NCI-H1105 (cell line): ENCODE results near the gene ALOXE3.
"Not testable (repeated sequence)": the region's sequence is repeated elsewhere in the genome, so short reads cannot be mapped to it uniquely, and the experiment has no call there.

ENCODE experiments used
- DNase-seq: peaks from one replicate; lab custom pipeline; 2025; lab: John Stamatoyannopoulos, UW

Gene ALOXE3

DNA sequence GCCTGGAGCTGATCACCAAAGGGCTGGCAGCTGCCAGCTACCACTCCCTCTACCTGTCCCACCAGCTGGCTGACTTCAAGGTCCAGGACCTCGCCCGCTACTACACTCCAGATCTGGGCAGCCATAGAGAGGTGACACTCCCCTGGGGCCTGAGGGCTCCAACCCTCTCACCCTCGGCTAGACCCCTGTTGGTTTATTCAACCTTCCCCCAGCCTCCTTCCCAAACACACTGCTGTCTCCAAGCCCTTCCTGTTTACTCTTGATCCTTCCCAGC is 48.8 kb downstream of the ALOXE3 start:
- no peak for DNase-seq

DNA sequence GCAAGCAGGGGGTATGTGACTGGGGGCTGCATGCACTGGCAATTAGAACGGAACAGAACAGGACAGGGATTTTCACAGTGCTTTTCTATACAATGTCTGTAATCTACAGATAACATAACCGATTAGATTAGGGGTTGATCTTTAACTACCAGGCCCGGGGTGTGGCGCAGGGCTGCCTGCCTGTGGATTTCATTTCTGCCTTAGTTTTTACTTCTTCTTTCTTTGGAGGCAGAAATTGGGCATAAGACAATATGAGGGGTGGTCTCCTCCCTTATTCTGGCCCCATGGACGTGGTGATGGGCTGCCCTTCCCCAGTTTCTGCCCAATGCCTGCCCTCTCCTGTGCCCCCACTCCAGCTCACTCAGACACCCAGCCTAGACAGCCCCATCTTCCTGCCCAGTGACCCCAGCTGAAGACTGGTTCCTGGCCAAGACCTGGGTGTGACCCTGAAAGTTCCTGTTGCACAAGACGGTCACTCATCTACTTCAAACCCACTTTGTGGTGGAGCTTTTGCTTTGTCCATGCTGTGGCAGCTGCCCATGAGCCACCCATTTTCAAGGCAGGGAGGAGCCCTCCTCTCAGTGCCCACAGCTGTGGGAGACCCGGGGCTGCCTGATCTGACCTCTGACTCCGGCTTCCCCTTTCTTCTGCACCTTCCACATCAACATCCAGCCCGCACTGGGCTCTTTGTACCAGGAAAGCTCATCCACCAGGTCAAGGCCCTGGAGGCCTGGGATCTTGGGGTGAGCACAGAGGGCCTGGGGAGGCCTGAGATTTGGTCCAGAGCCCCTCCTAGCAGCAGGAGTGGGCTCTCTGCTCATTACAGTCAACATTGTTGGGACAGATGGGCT is 49.4 kb downstream of the ALOXE3 start:
- no peak for DNase-seq

DNA sequence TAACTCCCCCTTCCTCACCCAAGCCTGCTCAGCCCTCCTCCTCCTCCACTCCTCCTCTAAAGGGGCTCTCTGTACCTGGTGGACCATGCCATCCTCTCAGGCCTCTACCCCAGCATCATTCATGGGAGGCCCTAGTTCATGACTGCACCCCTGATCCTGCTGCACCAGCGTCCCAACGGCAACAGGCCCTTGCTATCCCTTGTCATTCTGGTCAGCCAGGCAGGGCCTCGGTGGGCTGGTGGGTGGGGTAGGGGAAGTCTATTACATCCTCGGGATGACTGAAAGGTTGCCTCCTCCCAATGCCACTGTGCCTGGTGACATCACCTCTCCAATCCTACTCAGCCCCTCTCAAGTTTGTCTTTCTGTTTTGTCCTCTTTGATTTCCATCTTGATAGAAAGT is 50.5 kb downstream of the ALOXE3 start:
- no peak for DNase-seq

DNA sequence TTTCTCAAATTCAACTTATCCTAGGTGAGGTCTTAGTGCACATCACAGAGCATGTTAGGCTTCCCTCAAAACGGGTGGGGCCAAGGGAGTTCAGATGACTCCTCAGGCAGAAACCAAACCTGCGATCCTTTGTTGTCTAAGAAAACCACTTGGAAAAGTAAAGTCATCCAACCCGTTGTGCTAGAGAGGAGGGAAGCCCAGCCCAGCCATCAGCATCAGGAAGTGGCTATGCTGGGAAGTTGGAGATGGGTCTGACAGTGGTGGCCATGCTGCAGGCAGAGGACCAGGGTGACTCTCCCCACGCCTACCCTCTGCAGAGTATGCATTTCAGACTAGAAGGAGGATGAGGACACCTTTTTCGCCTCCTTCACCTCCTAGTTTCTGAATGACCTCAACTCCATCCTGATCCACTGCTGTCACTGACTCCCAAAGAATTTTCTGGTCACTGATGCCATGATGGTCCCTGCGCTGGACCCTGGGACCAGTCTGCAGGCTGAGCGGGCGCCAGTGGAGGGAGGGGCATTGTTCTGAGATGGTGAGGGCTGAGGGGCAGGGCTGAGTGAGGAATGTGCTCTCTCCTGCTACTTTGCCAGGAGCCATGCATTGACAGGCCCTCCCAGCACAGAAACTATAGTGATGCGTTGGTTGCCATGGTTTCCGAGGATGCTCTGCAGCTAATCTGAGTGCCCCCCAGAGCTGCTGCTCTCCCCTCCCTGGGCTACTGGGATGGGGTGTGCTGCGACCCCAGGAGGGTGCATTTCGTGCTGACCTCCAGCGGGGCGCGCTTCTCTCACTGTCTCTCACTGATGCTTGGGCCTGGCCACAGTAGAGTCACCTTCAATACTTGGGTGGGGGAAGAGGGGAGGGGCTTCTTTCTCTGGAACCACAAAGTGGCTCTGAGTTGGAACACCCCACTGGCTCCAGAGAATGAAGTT is 51.2 kb downstream of the ALOXE3 start:
- no peak for DNase-seq

DNA sequence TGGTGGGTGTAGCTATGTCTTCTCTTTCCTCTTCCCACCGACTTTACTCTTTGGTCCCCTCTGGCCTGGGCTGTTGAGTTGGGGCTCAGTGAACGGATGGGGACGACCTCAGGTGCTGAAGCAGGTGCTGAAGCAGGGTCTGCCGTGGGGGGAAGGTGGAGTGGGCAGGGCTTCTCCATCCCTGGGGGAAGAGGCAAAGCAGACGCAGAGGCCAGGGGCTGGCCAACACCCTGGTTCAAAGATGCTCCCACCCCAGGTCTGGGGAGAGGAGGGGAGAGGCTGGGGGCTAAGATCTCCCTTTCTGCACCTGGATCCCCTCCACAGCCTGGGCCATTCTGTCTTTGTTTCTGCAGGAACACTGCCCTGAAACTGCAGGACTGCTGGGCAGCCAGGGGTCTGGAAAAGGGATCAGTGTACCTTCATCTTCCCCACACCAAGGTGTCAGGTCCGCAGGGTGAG is 53.7 kb downstream of the ALOXE3 start:
- DNase-seq = no peak

DNA sequence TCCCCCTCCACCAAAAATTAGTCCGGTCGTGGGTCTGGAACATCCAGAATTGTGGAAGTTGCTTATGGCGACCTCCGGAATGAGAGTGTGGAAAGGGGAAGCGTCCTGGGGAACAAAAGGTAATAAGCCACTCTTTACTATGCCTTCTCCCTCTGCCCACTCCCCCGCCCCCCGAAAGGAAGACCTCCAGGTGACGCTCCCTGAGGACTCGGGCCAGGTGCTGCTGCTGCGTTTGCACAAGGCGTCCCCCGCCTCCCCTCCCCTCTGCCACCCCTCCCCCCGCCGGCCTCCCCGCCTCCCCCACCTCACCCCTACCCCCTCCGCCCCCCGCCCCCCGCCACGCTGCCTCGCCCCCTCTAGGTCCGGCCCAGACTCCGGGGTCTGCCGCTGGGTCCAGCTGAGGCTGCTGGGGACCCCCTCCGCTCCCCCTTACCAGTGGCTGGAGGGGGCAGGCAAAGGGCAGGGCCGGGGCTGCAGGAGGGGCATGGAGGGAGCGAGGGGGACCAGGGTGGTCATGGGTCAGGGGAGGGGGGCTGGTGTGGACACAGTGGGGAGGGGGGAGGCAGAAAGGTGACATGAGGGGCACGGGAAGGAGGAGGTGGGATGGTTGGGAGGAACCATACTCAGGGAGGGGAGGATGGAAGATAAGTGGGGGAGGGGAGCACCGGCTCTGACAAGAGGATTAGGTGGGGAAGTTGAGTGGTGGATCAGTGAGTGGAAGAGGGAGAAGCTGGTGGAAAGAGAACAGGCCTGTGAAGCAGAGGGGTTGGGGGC is 54.4 kb downstream of the ALOXE3 start:
- DNase-seq = no peak

DNA sequence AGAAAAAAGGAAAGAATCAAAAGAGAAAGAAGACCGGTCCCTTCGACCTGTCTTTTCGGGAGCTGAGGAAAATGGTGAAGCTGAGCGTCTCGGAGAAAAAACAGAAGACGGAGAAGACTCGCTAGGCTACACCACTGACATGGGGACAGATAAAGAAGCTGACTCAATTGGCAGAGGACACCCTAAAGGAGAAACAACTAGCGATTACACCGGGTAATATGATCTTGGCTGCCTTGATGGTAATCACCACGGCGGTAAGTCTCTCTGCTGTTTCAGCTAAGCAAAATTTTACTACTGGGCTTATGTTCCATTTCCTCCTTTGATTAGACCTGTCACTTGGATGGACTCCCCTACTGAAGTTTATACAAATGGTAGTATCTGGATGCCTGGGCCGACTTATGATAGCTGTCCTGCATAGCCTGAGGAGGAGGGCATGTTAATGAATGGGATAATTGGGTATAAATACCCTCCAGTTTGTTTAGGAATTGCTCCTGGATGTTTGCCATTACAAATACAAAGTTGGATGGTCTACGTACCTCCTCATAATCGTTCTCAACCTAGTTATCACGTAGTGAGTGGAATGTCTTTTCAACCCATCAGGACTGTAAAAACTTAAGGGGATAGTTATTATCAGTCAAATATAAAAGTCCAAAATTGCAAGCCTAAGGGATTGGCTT is 55.4 kb downstream of the ALOXE3 start:
- peak; percentile 75 for DNase-seq

DNA sequence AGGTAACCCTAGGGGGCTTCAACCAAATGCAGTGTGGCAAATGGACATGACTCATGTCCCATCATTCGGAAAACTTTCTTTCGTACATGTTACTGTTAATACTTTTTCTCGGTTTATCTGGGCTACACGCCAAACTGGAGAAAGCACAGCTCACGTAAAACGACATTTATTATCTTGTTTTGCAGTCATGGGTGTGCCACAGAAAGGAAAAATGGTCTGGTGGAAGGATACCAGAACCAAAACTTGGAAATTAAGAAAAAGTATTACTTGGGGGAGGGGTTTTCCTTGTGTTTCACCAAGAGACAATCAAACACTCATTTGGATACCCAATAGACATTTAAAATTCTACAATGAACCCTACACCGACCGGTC is 55.9 kb downstream of the ALOXE3 start:
- no peak for DNase-seq

DNA sequence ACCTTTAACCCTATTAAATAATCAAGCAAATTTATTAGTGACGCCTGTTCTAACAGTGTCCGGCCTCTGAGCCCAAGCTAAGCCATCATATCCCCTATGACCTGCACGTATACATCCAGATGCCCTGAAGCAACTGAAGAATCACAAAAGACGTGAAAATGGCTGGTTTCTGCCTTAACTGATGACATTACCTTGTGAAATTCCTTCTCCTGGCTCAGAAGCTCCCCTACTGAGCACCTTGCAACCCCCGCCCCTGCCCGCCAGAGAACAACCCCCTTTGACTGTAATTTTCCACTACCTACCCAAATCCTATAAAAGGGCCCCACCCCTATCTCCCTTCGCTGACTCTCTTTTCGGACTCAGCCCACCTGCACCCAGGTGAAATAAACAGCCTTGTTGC is 56.5 kb downstream of the ALOXE3 start:
- not testable (repeated sequence) for DNase-seq

DNA sequence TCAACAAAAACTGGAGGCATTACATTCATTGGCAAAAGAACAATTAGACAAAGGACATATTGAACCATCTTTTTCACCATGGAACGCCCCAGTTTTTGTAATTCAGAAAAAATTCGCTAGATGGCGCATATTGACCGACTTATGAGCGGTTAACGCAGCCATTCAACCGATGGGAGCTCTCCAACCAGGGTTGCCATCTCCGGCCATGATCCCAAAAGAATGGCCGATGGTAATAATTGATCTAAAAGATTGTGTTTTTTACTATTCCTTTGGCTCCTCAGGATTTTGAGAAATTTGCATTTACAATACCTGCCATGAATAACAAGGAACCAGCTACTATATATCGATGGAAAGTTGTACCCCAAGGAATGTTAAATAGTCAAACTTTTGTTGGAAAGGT is 58.0 kb downstream of the ALOXE3 start:
- peak; percentile 89 for DNase-seq

DNA sequence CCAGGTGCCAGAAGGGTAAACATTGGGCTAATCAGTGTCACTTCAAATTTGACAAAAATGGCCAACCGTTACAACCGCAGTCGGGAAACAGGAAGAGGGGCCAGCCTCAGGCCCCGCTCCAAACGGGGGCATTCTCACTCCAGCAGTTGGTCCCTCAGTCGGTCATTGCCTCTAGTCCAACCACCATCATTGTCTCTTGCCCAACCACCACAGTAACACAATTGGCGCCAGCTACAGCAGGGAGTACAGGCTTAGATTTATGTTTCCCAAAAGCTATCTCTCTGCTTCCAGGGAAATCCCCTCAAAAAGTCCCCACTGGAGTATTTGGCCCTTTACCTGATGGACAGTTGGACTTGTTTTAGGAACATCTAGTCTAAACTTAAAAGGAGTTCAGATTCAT is 59.2 kb downstream of the ALOXE3 start:
- DNase-seq = no peak

DNA sequence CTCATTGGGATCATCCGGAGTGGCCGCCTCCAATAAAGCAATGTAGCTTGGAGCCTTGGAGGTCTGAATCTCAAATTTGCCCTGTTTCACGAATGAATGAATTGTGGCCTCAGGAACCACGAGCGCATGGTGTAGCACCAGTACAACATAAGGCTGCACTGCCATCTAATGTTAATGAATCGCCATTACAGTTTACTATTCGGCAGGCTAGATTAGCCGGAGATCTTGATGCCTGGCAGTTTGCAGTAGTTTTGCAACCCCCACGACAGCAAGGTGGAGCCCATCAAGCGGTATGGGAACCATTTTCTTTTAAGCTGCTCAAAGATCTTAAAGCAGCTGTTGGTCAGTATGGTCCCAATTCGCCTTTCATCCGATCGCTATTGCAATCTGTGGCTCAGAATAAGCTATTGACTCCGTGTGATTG is 60.6 kb downstream of the ALOXE3 start:
- DNase-seq = peak; percentile 89

DNA sequence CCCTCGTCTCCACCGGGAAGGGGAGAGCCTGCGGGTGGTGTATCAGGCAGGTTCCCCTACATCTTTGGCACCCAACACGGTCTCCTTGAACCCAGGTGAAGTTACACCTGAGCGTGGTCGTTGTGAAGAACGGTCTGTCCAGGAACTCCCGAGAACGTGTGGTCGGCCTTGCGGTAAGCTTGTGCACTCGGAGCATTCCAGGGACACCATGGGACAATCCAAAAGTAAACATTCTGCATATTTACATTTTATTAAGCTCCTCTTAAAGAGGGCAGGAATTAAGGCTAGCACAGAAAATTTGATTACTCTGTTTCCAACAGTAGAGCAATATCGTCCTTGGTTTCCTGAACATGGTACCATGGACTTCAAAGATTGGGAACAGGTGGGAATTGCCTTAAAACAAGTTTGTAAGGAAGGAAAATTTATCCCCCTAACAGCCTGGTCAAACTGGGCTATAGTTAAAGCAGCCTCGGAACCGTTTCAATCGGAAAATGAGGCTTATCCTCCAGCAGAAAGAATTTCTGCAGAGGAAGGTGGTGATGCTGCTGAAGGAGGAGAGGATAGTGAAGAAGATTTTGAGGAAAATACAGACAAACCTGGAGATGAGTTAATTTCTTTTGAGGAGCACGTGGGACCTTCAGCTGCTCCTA is 61.2 kb downstream of the ALOXE3 start:
- no peak for DNase-seq

DNA sequence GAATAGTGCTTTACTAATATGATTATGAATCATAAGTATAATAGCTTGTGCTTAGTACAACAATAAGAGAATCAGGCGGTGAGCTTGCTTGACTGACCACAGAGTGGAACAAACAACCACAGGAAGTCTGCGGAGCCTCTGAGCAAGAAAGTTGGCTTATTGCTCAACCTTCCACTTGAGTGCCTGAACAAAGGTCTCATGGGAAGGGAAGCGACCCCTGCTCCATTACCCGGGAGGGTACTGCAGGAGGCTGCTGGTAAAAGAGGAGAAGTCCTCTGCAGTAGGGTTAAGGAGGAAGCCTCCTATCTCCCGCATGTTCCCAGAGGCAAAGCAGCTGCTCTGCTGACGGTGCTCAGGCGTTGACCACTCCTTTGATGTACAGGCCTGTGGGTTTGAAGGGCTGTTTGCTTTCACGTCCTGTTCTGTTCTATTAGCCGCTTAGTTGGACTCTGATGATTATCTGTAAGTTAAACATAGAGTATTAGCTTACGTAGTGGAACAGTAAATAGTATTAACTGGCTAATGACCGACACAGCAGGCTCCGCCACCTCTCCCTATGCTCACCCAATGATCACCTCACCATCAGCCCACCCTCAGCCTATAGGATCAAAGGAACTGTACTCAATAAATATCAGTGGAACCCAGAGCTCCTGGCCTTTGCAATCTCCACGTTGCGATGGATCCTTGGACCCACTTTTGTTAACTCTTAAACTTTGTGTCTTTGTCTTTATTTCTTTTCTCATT is 61.9 kb downstream of the ALOXE3 start:
- no peak for DNase-seq

DNA sequence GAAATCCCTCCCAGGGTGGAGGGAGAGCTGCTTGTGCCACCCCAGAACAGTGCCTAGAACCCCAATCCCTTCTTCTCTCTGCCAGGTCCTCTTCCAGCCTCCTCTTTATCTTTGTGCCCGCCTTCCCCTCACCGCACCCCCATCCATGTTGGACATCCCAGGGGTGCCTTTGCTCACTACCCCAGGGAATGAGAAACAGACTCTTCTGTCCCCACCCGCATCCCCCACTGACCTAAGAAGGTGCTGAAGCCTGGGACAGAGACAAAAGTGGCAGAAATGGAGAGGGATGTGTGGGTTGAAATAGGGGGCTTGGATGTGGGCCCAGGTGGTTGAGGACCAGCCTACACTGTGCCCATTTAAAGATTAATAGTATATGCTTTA is 62.5 kb downstream of the ALOXE3 start:
- DNase-seq = no peak

DNA sequence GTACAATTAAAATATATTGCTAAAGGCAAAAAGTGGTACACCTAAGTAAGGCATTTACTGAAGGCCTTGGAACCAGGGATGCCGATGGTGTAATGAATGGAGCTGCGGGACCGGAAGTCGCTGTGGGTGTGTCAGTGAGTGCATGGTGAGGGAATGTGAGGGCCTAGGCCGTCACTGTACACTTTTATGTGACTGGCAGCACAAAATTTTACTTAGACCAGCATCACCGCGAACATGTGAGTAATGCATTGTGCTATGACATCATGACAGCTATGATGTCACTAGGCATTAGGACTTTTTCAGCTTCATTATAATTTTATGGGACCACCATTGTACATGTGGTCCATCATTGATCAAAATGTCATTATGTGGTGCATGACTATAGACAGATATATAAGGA is 64.7 kb downstream of the ALOXE3 start:
- DNase-seq = no peak

DNA sequence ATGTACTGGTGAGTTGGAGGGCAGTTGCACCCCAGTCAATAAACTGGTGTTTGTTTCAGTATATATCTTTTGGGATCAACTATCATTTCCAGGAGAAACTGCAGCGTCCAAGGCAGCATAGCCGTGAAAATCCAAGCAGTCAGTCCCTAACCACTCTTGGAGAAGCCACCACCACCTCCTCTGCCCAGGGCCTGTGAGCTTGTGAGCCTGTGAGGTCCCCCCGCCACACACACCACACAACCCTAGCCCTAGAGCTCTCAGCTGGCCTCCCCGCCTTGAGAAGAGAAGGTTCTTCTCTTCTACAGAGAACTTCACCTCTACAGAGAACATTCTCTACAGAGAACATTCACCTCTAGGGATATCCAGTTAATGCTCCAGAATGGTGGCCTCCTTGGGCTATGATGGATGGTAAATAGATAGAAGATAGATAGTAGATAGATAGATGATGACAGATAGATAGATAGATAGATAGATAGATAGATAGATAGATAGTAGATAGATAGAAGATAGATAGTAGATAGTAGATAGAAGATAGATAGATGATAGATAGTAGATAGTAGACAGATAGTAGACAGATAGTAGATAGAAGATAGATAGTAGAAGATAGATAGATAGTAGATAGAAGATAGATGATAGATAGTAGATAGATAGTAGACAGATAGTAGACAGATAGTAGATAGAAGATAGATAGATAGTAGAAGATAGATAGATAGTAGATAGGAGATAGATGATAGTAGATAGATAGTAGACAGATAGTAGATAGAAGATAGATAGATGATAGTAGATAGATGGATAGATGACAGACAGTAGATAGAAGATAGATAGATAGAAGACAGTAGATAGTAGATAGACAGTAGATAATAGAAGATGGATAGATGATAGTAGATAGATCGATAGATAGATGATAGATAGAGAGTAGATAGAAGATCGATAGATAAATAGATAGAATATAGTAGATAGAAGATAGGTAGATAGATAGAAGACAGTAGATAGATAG is 65.8 kb downstream of the ALOXE3 start:
- DNase-seq = no peak

DNA sequence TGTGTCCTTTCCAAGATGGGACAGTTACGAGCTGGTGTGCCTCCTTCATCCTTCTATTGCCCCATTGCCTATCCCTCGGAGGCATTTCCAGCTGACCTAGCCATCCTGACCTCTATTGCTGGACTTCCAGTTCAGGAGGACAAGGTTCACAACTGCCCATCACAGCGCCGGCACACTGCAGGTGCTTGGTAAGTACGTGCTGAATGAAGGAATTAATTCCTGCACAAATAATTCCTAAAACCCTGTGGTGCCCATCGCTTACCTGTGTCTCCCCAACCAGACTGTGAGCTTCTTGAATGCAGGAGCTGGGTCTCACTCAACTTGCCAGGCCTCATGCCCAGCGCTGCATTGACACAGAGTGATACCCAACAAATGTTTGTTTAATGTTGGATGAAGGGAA is 66.5 kb downstream of the ALOXE3 start:
- no peak for DNase-seq

DNA sequence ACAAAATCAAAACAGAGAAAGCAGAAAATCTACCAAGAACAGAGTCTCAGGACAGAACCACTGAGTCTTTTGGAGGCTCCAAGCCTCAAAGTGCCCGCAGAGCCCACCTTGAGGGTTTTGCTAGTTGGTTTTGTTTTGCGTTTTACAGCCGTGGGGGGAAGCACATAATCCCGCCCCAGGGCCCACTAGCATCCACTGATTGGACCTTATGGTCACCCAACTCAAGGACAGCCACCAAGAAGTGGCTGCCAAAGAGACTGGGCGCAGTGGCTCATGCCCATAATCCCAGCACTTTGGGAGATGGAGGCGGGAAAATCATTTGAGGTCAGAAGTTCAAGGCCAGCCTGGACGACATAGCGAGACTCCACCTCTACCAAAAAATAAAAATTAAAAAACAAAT is 69.6 kb downstream of the ALOXE3 start:
- DNase-seq = no peak
